Loucy (cell line): ENCODE measurements around the gene STPG4.

ENCODE experiments used
- EZH2phosphoT487 ChIP-seq: fragments of 200-600 bp; IDR thresholded peaks from 2 replicates; pipeline ENCODE4 v1.6.1; 2018; ENCODE audit warnings: antibody characterized with exemption, mild to moderate bottlenecking, moderate library complexity, borderline replicate concordance
- TF ChIP-seq, protein P1 (sequence below): fragments of 200-600 bp; sonication (generic); conservative IDR thresholded peaks from 2 replicates; pipeline ENCODE4 v1.5.1; 2014; ENCODE audit warnings: mild to moderate bottlenecking, antibody characterized with exemption, low read length

GRCh38 chr2:47093626-47094025 lies 61.5 kb downstream of the STPG4 start:
- TF ChIP-seq, protein P1, sequence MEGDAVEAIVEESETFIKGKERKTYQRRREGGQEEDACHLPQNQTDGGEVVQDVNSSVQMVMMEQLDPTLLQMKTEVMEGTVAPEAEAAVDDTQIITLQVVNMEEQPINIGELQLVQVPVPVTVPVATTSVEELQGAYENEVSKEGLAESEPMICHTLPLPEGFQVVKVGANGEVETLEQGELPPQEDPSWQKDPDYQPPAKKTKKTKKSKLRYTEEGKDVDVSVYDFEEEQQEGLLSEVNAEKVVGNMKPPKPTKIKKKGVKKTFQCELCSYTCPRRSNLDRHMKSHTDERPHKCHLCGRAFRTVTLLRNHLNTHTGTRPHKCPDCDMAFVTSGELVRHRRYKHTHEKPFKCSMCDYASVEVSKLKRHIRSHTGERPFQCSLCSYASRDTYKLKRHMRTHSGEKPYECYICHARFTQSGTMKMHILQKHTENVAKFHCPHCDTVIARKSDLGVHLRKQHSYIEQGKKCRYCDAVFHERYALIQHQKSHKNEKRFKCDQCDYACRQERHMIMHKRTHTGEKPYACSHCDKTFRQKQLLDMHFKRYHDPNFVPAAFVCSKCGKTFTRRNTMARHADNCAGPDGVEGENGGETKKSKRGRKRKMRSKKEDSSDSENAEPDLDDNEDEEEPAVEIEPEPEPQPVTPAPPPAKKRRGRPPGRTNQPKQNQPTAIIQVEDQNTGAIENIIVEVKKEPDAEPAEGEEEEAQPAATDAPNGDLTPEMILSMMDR, result no peak
- TF ChIP-seq EZH2phosphoT487, result no peak
